HG02852 (cell line): ENCODE data around the gene KNDC1.

Source experiments
- ATAC-seq: cut with Tn5 transposase; IDR thresholded peaks from one replicate; pipeline ENCODE4 v1.9.1; 2021; ENCODE audit warnings: mild to moderate bottlenecking, moderate library complexity; ENCODE audit not compliant: unreplicated experiment

The KNDC1 gene

DNA sequence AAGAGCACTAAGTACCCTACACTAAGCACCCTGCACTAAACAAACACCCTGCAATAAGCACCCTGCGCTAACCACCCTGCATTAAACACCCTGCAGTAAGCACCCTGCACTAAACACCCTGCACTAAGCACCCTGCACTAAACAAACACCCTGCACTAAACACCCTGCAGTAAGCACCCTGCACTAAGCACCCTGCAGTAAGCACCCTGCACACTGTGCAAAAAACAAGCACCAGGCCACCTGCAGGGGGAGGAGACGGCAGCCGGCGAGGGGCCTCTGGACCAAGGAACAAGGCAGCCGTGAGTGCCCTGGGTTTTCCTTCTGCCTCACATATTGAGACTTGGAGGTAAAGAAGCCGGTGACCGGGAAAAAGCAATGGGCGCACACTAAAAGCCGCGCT lies 30.2 kb downstream of the KNDC1 start:
- no peak for ATAC-seq

DNA sequence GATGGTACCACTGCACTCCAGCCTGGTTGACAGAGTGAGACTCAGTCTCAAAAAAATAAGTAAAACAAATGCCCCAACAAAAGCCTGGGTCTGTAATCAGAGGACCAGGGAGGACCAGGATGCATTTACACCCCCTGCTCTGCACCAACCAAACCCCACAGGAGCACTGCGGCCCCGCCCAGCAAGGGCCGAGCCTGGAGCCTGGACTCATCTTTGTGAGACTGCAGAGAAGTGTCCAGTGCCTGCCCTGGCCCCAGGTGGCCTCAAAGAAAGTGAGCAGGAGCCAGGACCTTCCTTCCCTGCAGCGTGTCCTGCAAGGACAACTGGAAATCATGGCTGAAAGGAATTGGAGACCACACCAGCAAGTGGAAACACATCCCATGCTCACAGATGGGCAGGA lies 31.6 kb downstream of the KNDC1 start:
- no peak for ATAC-seq

DNA sequence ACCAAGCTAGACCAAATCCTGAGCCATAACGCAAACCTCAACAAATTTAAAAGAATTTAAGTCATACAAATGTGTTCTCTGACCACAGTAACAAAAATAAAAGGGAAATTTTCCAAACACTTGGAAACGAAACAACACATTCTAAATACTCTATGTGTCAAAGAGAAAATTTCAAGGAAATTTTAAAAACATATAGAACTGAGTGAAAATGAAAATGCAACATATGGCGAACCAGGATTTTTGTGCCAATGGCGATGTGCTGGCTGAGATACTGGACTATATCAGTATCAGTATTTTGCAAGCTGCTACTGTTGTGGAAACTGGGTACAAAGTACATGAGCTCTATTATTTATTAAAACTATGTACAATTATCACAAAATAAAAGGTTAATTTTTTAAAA lies 34.1 kb downstream of the KNDC1 start:
- ATAC-seq, result no peak

DNA sequence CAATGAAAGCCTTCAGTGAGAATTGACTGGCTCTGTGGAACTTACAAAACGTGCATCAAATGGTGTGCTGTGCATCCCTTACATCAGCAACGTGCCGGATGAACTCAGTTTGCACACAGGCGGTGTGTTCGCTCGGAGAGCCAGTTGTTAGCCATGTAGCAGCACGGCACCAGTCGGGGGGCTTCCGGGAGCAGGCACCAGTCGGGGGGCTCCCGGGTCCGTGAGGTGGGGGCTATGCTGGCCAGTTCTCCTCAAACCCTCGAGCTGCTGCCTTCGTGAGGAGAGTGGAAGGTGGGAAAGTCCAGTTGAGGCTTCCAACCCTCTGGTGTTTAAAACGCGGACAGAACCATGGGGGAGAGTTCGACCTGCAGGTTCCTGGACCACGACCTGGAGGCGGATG lies 35.1 kb downstream of the KNDC1 start:
- no peak for ATAC-seq

DNA sequence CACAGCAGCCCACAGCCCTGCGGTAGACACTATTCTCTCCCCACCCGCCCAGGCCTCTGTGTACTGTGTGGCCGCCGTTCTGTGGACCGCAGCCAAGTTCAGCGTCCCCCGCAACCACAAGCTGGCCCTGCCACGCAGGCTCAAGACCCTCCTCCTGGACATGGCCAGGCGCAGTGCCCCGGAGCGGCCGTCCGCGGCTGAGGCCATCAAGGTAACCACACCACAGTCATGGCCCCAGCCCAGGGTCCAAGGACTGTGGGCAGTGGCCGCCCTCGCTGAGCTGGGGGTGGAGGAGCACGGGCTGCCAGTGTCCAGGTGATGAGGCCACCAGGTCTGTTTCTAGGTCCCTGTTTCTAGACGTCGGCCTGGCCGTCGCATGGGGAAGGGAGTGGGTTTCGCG lies 35.6 kb downstream of the KNDC1 start:
- ATAC-seq, result no peak

DNA sequence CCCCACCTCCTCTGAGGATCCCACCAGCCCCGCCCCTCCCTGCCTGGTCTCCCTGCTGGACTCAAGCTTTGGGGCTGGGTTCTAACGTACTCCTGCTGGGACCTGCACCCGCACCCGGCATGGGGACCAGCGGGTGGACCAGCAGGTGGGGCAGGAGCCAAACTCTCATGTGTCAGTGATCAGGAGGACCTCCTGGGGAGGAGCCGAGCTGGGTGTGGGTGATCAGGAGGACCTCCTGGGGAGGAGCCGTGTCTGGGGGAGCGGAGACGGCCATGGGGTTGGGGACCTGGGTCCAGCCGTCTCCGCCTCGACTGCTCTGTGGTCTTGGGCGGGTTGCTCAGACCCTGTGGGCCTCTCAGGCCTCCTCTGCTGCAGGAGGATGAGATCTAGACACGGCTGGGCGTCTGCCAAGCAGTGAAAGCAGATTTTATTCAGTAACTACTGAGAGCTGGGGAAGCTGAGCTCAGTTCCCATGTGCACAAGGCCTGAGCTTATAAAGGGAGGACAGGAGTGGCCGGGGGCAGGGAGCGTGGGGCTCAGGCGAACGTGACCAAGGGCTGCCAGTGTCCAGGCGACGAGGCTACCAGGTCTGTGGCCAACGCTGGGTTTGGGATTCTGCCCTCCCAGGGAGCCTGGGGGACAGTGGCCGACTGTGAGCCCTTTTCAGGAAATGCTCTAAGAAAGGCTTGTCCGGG lies 36.3 kb downstream of the KNDC1 start:
- no peak for ATAC-seq

DNA sequence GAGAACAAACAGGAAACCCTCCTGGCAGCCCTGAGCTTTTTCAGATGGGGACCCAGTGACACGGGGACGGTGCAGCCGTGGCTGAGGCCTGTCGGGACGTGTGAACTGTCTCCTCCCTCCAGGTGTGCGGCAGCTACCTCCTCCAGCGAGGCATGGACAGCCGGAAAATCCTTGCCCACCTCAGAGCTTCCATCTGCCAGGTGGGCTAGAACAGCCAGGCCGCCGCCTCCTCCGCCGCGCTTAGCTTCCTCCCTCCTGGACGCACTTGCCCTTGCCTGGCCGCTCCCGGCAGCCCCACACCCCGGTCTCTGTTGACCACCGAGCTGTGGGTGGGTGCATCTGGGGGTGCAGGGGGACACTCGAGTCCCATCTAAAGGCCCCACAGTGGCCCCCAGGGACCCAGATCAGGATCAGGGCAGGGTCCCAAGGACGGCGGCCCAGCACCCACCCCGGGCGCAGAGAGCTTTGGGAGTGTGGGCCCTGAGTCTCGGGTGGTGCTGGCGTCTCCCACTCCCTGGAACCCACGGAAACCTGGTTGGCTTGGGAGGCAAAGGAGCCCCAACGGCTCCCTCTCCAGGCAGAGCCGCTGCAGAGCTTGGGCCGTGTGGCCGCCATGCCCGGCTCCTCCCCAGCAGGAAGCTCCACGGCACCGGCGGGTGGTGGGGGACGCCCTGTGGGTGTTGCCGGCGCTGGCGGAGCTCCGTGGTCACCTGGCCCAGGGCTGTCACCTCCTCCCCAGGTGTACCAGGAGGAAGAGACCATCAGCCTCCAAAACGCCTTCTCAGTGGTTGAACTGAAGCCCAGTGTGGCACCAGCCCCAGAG lies 37.1 kb downstream of the KNDC1 start:
- ATAC-seq, result no peak

DNA sequence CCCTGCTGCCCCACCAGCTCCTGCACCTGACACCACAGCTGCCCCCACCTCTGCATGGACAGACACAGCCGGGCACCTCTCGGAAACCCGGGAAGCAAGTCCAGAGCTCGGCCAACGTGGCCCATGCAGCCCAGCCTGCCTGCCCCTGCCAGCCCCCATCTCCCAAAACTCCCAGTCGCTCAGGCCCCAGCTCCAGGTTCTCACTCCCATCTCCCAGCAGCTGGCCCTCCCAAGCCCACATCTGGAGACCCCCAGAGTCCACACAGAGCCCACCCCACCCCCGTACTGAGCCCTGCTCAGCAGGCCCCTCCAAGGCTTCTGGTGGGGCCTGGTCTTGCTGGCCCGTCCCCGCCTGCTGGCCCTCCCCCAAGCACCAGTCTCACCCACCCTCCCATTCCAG lies 37.8 kb downstream of the KNDC1 start:
- ATAC-seq, result no peak

DNA sequence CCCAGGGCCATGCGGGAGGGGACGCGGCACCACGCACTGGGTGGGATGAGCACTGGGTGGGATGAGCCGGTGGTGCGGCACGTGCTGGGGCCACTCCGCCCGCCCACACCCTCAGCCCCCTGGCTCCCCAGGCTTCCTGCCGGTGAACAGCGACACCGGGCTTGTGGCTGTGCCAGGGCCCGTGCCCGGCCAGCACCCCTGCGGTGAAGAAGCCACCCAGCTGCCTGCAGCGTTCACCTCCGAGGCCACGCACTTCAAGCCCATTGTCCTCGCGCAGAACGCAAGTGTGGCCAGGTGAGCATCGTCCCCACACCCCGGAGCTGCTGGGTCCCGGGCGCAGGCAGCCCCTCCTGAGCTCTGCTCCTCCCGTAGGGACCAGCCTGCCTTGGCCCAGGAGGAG lies 38.2 kb downstream of the KNDC1 start:
- no peak for ATAC-seq

DNA sequence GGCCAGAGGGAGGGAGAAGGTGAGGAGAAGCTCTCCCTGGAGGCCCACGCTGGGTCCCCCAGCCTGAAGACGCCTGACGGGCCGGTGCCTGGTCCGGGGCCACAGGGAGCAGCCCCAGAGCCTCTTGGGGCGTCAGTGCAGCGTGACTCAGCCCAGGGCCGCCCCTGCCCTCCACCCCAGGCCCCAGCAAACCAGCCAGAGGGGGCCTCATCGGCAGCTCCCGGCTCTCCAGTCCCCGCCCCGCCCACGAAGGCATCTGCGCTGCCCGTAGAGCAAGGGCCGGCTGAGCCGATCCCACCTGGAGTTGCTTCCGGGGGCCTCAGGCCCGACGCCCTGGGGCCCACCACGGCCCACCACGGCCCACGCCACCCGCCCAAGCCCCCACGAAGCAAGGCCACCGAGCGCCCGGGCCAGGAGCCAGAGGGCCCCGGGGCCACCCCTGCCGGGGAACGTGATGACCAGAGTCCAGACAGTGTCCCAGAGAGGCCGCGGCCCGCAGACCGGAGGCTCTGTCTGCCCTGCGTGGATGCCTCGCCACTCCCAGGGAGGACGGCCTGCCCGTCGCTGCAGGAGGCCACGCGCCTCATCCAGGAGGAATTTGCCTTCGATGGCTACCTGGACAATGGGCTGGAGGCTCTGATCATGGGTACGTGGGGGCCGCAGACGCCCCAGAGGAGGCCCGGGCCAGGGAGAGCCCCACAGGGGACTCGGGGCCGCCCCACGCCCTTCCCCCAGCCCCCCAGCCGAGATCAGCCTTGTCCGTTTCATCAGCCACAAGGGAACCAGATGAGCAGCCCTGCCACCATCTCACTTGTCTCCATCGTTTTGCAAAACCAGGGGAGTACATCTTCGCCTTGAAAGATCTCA lies 38.8 kb downstream of the KNDC1 start:
- no peak for ATAC-seq

DNA sequence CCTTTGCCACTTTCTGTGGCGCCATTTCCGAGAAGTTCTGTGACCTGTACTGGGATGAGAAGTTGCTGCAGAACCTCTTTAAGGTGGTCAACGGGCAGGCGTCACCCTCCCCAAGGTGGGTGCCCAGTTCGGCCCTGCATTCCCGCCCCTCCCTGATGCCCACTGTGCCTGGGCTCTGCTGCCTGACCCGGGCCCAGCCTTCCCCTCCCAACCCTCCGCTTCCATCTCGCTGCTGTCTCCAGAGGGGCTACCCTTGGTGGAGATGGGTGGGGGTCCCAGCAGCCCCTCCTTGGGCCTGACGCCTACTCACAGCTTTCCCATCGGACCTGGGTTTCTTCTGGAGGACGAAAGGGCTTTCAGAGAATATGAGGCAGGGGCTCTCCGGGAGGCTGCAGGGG lies 39.5 kb downstream of the KNDC1 start:
- ATAC-seq, result no peak

DNA sequence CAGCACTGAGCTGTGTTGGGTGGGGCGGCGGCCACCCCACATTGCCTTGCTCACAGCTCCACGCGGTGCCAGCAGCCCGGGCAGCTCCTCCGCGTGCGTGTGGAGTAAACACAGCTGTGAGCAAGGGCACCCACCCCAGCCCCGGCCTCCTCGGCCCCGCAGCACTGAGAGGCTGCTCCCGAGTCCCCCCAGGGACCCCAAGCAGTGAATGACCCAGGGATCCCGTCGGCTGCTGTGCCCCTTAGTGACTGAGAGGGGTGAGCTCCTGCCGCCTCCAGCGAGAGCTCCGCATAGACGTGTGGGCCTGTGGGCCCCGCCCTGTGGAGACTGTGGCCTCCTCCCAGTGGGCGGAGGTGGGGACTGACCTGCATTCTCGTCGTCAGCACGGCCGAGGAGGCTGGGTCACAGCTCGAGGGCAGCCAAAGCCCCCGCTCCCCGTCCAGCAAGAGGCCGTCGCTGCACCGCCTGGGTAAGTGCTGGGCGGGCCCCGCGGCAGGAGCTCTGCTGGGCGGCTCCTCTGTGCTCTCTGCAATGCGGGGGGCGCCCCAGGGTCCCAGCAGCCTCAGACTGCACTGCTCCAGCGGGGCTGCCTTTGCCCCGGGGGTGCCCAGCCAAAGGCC lies 40.1 kb downstream of the KNDC1 start:
- no peak for ATAC-seq

DNA sequence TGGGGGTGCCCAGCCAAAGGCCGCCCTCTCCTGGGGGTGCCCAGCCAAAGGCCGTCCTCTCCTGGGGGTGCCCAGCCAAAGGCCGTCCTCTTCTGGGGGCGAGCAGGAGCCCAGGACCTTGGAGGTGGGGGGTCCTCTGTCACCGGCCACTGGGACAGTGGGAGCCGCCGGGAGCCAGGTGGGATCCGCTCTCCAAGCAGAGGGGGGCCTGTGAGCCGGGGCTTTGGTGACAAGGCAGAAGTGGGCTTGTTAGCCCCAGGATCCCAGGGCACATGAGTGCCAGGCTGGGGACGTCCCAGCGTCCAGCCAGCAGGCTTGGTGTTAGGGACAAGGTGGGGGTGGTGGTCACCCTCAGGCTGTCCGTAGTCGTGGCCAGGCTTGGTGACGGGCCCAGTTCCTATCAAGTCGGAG lies 40.6 kb downstream of the KNDC1 start:
- ATAC-seq, result no peak

DNA sequence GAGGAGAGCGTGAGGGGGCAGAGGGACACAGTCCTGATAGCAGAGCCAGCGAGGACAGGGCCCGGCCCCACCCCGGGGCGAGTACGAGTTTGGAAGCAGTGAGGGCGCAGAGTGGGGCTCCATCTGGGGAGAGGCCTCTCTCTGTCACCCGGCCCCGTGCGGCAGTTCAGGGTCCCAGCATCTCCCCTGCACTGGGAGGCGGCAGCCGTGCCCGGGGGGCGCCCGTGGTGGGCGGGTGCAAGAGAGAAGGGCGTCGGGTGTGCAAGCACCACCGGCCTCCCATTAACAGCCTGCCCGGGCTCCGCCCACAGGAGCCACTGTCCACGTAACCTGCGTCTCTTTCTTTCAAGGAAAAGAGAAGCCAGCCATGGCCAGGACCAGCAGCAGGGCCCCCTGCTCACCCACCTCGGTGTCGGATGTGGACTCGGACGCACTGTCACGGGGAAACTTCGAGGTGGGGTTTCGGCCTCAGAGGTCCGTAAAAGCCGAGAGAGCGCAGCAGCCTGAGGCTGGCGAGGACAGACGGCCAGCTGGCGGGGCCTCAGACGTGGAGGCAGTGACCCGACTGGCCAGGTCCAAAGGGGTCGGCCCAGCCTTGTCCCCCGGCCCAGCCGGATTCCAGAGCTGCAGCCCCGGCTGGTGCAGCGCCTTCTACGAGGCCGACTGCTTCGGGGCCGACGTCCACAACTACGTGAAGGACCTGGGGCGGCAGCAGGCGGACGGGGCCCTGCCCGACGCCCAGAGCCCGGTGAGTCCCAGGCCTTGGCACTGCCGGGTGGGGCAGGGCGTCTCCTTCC lies 41.3 kb downstream of the KNDC1 start:
- no peak for ATAC-seq

DNA sequence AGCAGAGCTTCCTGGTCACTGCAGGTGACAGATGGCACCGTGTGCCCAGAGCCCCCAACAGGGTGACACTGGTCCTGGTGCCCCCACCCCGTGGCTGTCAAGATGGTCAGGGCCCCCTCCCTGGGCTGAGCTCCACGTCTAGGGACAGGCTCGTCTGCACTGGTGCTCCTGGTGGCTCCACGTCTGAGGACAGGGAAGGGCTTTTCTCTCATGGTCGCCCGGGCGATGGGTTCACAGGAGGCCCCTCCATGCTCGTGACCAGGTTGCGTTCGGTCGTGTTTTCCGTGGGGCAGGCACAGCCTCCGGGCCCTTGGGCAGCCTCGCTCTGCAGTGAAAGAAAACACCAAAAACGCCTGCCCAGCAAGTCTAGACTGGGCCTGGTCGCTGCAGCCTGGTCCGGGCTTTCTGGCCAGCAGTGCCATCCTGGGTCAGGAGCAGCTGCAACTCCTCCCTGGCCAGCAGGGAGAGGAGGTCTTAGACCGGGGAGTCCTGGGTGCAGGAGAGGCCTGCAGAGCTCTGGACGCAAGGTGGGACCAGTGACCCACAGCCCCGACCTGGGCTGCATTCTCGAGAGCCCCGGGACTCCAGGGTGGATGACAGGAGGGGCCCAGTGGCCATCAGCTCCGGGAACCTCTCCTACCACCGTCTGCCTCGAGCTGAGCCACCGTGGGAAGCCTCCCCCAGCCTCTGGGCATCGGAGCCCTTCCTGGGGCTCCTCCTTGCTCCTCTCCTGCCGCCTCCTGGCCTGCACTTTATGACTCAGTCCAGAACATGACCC lies 42.1 kb downstream of the KNDC1 start:
- ATAC-seq, result no peak

DNA sequence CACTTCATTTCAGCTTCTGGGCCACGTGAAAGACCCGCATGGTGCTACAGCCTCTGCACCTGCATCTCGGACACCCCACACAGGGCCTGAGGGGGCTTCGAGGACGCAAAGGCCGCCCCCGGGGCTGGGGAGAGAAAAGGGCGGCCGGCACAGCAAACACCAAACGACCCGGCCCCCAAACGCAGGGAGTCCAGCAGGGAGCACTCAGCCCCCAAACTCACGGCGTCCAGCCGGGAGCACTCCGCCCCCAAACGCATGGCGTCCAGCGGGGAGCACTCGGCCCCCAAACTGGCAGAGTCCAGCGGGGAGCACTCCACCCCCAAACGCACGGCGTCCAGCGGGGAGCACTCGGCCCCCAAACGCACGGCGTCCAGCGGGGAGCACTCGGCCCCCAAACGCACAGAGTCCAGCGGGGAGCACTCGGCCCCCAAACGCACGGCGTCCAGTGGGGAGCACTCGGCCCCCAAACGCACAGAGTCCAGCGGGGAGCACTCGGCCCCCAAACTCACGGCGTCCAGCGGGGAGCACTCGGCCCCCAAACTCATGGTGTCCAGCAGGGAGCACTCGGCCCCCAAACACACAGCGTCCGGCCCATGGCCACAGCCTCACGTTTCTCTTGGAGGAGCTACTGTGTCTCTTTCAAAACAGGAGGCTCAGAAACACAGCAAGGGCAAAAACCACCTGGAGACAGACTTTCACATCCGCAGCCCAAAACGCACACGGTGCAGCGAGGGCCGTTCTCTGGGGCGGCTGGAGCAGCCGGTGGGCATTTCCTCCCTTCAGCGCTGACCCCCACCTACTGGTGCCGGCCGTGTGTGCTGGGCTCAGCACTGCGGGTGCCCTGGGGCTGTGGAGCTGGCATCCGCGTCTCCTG lies 43.0 kb downstream of the KNDC1 start:
- no peak for ATAC-seq

DNA sequence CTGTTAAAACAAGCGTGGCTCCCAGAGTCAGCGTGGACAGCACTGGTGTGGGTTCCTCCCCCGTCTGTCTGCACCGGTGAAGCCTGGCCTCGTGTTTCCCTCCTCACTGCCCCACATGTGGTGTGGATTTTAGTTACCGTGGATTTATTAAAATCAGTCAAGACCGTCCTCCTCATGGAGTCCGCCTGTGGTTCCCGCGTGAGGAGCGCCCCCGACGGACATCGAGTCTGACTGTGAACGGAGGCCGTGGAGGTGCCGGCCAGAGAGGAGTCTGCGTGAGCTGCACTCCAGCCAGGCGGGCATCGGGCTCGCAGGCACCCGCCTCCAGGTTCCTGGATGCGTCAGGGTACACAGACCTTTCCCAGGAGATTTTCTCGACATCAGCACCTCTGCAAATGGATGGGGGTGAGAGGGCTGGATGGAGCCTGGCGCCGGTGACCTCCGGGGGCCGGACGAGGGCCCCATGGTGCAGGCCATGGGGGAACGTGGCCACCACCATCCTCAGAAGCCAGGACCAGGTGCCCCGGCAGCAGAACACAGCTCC lies 43.7 kb downstream of the KNDC1 start:
- no peak for ATAC-seq

DNA sequence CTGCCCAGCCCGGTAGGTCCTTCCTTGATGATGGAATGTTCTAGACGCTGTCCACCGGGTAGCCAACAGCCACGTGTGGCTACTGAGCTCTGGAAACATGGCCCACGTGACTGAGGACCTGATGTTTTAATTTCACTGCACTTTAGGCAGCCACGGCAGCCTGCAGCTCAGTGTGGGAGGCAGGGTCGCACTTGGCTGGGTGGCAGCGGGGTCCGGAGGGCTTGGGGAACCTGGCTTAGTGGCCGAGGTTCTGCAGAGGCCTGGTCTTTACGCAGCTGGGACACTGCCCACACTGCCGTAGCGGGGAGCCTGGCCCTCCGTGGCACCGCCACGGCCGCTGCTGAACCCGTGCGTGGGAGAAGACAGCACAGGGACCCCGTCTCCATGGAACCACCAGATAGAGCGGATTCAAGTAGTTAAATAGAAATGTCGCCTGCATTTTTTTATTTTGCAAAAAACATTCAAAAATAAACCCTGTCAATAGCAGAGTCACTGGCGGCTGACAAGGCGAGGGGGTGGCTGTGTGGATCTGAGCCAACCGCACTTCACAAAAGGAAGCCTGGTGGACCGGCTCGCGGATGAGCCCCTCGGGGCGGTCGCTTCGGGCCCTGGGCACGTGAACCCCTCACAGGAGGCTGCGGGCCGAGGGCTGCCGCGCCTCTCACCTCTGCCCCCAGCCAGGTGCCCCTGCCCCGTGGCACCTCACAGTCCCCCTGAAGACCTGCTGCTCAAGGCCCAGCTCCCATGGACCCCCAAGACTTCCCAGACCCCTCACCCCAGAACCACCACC lies 44.4 kb downstream of the KNDC1 start:
- ATAC-seq, result no peak
